GM12878 (cell line): ENCODE data around the gene KBTBD3. TPM values are rescaled to one million over a fixed set of nuclear protein-coding genes. Genes with fewer than 3 reads are reported as not detected.
A peak's percentile ranks its signal among the peaks of the same experiment; 100 is the strongest.

Experiments used
- ASH2L ChIP-seq: fragments of 300-600, 200-600 bp; sonication (generic); IDR thresholded peaks from 2 replicates; pipeline ENCODE4 v1.6.1; 2017; ENCODE audit warnings: low read depth, mild to moderate bottlenecking, borderline replicate concordance
- CHD4 ChIP-seq: fragments of 200-600 bp; sonication (generic); IDR thresholded peaks from 2 replicates; pipeline ENCODE4 v1.6.1; 2016; ENCODE audit warnings: mild to moderate bottlenecking
- EED ChIP-seq: sonication (generic); IDR thresholded peaks from 2 replicates; pipeline ENCODE4 v1.6.1; 2016; ENCODE audit warnings: antibody characterized with exemption, low read depth
- EZH2 ChIP-seq: IDR thresholded peaks from 2 replicates; pipeline ENCODE4 v1.6.1; 2012; ENCODE audit warnings: low read depth, mild to moderate bottlenecking, control low read depth, inconsistent platforms, low read length, borderline replicate concordance; ENCODE audit not compliant: control insufficient read depth
- GATAD2B ChIP-seq: fragments of 450-650 bp; conservative IDR thresholded peaks from 2 replicates; pipeline ENCODE4 v1.6.1; 2017; ENCODE audit warnings: low read depth, mild to moderate bottlenecking, moderate library complexity
- NFIC ChIP-seq: IDR thresholded peaks from 2 replicates; pipeline ENCODE4 v1.6.1; 2012; ENCODE audit warnings: low read depth, mild to moderate bottlenecking, inconsistent platforms, low read length, moderate library complexity
- PAX5 ChIP-seq: IDR thresholded peaks from 2 replicates; pipeline ENCODE4 v1.6.1; 2011; ENCODE audit warnings: low read depth, low read length, borderline replicate concordance
- REST ChIP-seq: IDR thresholded peaks from 2 replicates; pipeline ENCODE4 v1.6.1; 2012; ENCODE audit warnings: mild to moderate bottlenecking, low read depth, low read length
- SREBF1 ChIP-seq: IDR thresholded peaks from 2 replicates; pipeline ENCODE4 v1.6.1; 2012; ENCODE audit warnings: mild to moderate bottlenecking, low read length
- STAT1 ChIP-seq: fragments of 450-650 bp; conservative IDR thresholded peaks from 2 replicates; pipeline ENCODE4 v1.6.1; 2014; ENCODE audit warnings: antibody characterized with exemption, mild to moderate bottlenecking
- TCF3 ChIP-seq: IDR thresholded peaks from 2 replicates; pipeline ENCODE4 v1.6.1; 2012; ENCODE audit warnings: low read depth, mild to moderate bottlenecking, low read length, borderline replicate concordance; ENCODE audit not compliant: insufficient read depth
- WRNIP1 ChIP-seq: IDR thresholded peaks from 2 replicates; pipeline ENCODE4 v1.6.1; 2011; ENCODE audit warnings: low read depth, low read length, improper control_type of control experiment, borderline replicate concordance
- ZNF622 ChIP-seq: fragments of 450-650 bp; IDR thresholded peaks from 2 replicates; pipeline ENCODE4 v1.6.1; 2017; ENCODE audit warnings: mild to moderate bottlenecking, inconsistent platforms
- polyA plus RNA-seq, 11 experiments: library from polyadenylated mRNA; depleted of rRNA in 4 of 11; unstranded in 6 of 11; stranded (reverse) in 5 of 11; fragments of >200 nt; fragmentation: Nextera tagmentation in 4 of 11; fragmentation: Illumina TruSeq in 1 of 11; extraction: Ambion mirVana in 4 of 11; extraction: Trizol in 1 of 11; gene quantifications; 1 replicate in 1 of 11; 2 replicates in 10 of 11; pipeline versions ENCODE4 v1.2.1 to v1.2.3, GENCODE V29; 2011 to 2016; ENCODE audit warnings: inconsistent platforms in 2 of 11, missing spikeins in 2 of 11, low read depth in 1 of 11
- total RNA-seq, 4 experiments: library from RNA; depleted of rRNA in 3 of 4; stranded (reverse); fragments of >200 nt in 3 of 4; fragmentation: Illumina TruSeq in 1 of 4; extraction: Trizol in 1 of 4; gene quantifications; 2 replicates each; pipeline versions ENCODE4 v1.2.1 to v1.2.3, GENCODE V29; 2013 to 2021

The KBTBD3 gene
- total and polyA plus RNA-seq, 10 of the 15 experiments (the other 5 are each of a cell fraction or from before 2014, with no cell fraction given), result 1.9 to 18.1 (median 8.4) TPM

GRCh38 chr11:106077609-106078455 is 685 bp upstream of the KBTBD3 start, which contains the start of gene AASDHPPT (continued):
- TF ChIP-seq REST, result no peak
- no peak for TF ChIP-seq EZH2
- TF ChIP-seq SREBF1, result no peak
- TF ChIP-seq GATAD2B, result peak; percentile 39; the same call in 1 of the 2 replicates
- TF ChIP-seq TCF3, result no peak
- no peak for TF ChIP-seq EED
- no peak for TF ChIP-seq ZNF622
- TF ChIP-seq CHD4, result no peak
- TF ChIP-seq WRNIP1, result no peak
- peak; percentile 86 for TF ChIP-seq ASH2L
- TF ChIP-seq NFIC, result no peak
- no peak; the same call in 1 of the 2 replicates for TF ChIP-seq PAX5
- no peak for TF ChIP-seq STAT1
